Trophoblast cell (in vitro differentiated cells and primary cell): ENCODE results near the gene C19orf85.

ENCODE experiments used
- DNase-seq, 2 donors: peaks; one replicate each; pipeline ENCODE4 v3.0.0-alpha.2; 2016
- H2AFZ ChIP-seq: 2 replicates; pipeline ENCODE4 v1.6.1; 2013; ENCODE audit warnings: low read length, moderate library complexity, mild to moderate bottlenecking; ENCODE audit not compliant: insufficient read depth, poor library complexity
- H2AK5ac ChIP-seq: 2 replicates; pipeline ENCODE4 v1.6.1; 2013; ENCODE audit warnings: mild to moderate bottlenecking, low read length
- H2BK120ac ChIP-seq: 2 replicates; pipeline ENCODE4 v1.6.1; 2013; ENCODE audit warnings: low read length, mild to moderate bottlenecking, moderate library complexity; ENCODE audit not compliant: insufficient read depth, poor library complexity
- H2BK12ac ChIP-seq: 2 replicates; pipeline ENCODE4 v1.6.1; 2013; ENCODE audit warnings: mild to moderate bottlenecking, low read length, moderate library complexity
- H2BK5ac ChIP-seq: 2 replicates; pipeline ENCODE4 v1.6.1; 2013; ENCODE audit warnings: low read length, low read depth, moderate library complexity, mild to moderate bottlenecking; ENCODE audit not compliant: poor library complexity
- H3K14ac ChIP-seq: 2 replicates; pipeline ENCODE4 v1.6.1; 2013; ENCODE audit warnings: mild to moderate bottlenecking, low read length
- H3K18ac ChIP-seq: 2 replicates; pipeline ENCODE4 v1.6.1; 2013; ENCODE audit warnings: mild to moderate bottlenecking, low read length
- H3K23ac ChIP-seq: 2 replicates; pipeline ENCODE4 v1.6.1; 2013; ENCODE audit warnings: low read length
- H3K27ac ChIP-seq: 2 replicates; pipeline ENCODE4 v1.5.1; 2013; ENCODE audit warnings: low read depth, mild to moderate bottlenecking, inconsistent platforms, low read length, moderate library complexity
- H3K27me3 ChIP-seq: 2 replicates; pipeline ENCODE4 v1.6.1; 2013; ENCODE audit warnings: inconsistent platforms, mild to moderate bottlenecking, low read length, moderate library complexity; ENCODE audit not compliant: insufficient read depth
- H3K36me3 ChIP-seq, 2 experiments: 1 replicate in 1 of 2; 2 replicates in 1 of 2; pipeline ENCODE4 v1.6.1; 2013; ENCODE audit warnings: low read length in 2 of 2, mild to moderate bottlenecking in 2 of 2, moderate library complexity in 1 of 2; ENCODE audit not compliant: insufficient read depth in 2 of 2, control insufficient read depth in 1 of 2
- H3K4ac ChIP-seq: 2 replicates; pipeline ENCODE4 v1.6.1; 2013; ENCODE audit warnings: low read depth, mild to moderate bottlenecking, low read length, moderate library complexity
- H3K4me1 ChIP-seq, 2 experiments: 1 replicate in 1 of 2; 2 replicates in 1 of 2; pipeline ENCODE4 v1.6.1; 2013; ENCODE audit warnings: low read length in 2 of 2, mild to moderate bottlenecking in 2 of 2, moderate library complexity in 1 of 2; ENCODE audit not compliant: insufficient read depth in 2 of 2, control insufficient read depth in 1 of 2
- H3K4me2 ChIP-seq: 2 replicates; pipeline ENCODE4 v1.6.1; 2013; ENCODE audit warnings: inconsistent platforms, mild to moderate bottlenecking, low read length, moderate library complexity
- H3K4me3 ChIP-seq: 2 replicates; pipeline ENCODE4 v1.5.1; 2013; ENCODE audit warnings: mild to moderate bottlenecking, low read depth, low read length, inconsistent platforms
- H3K79me1 ChIP-seq: one replicate; pipeline ENCODE4 v1.6.1; 2013; ENCODE audit warnings: low read length
- H3K79me2 ChIP-seq: 2 replicates; pipeline ENCODE4 v1.6.1; 2013; ENCODE audit warnings: low read length, mild to moderate bottlenecking; ENCODE audit not compliant: control insufficient read depth, insufficient read depth, poor library complexity
- H3K9ac ChIP-seq: 2 replicates; pipeline ENCODE4 v1.6.1; 2013; ENCODE audit warnings: mild to moderate bottlenecking, low read length
- H3K9me3 ChIP-seq: 2 replicates; pipeline ENCODE4 v1.6.1; 2013; ENCODE audit warnings: low read depth, mild to moderate bottlenecking, control low read depth, inconsistent platforms, low read length; ENCODE audit not compliant: insufficient read depth
- H4K12ac ChIP-seq: 2 replicates; pipeline ENCODE4 v1.6.1; 2013; ENCODE audit warnings: low read depth, mild to moderate bottlenecking, low read length, moderate library complexity
- H4K8ac ChIP-seq: 2 replicates; pipeline ENCODE4 v1.6.1; 2013; ENCODE audit warnings: low read depth, mild to moderate bottlenecking, low read length, moderate library complexity
- H4K91ac ChIP-seq: one replicate; pipeline ENCODE4 v1.6.1; 2013; ENCODE audit warnings: low read depth, mild to moderate bottlenecking, low read length, moderate library complexity
- WGBS: extraction: QIAGEN DNeasy Blood & Tissue Kit; methylation state at CpG from one replicate; pipeline ENCODE4 v1.1.7; 2013; ENCODE audit warnings: missing lambda C conversion rate; ENCODE audit not compliant: insufficient read length, insufficient coverage; ENCODE audit errors: extremely low coverage; 5-methylcytosine and 5-hydroxymethylcytosine counted together

The C19orf85 gene

DNA sequence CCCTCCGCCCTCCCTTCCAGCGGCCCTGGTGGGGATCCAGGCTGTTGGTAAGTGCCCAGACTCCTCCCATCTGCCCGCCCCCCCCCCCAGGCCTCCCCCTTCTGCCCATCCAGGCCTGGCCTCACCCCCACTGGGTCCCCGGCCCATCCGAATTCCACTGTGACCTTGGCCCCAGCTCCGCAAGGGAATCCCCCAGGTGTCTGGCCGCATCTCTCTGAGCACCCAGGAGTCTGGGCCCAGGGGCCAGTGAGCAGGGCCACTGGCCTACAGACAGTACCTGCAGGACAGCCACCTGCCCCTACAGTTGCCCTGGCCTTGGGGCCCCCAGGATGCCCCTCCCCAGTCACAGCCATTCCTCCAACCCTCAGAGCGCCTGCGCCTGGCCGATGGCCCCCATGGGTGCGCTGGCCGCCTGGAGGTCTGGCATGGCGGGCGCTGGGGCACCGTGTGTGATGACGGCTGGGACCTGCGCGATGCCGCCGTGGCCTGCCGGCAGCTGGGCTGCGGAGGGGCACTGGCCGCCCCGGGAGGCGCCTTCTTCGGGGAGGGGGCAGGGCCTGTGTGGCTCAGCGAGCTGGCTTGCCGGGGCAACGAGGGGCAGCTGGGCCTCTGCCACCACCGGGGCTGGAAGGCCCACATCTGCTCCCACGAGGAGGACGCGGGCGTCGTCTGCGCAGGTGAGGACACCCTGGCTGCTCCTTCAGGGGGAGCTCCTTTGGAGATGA lies 24.6 kb upstream of the C19orf85 start:
- peak overlapping the region; percentile 13 for H4K12ac ChIP-seq
- peak overlapping the region; percentile 84 for H2BK12ac ChIP-seq
- peak overlapping the region; percentile 28 for H2AFZ ChIP-seq
- peaks cover 10 to 13% of the 10 kb centered on the region in 2 experiments for H3K36me3 ChIP-seq
- H3K14ac ChIP-seq, result peak overlapping the region; percentile 67
- H2BK5ac ChIP-seq, result peak overlapping the region; percentile 79
- peak overlapping the region; percentile 66 for H2AK5ac ChIP-seq
- no peak overlapping the region for H3K9ac ChIP-seq
- peak overlapping the region; percentile 97 for H4K91ac ChIP-seq
- H3K9me3 ChIP-seq, result no peaks in the 10 kb centered on the region
- no peak for DNase-seq
- peak overlapping the region; percentile 73 for H2BK120ac ChIP-seq
- H3K27ac ChIP-seq, result peak overlapping the region; percentile 97
- peak overlapping the region; percentile 12 for H3K4ac ChIP-seq
- H3K4me1 ChIP-seq, result peaks cover 48 to 58% of the 10 kb centered on the region in 2 experiments
- H3K27me3 ChIP-seq, result no peaks in the 10 kb centered on the region
- H3K4me2 ChIP-seq, result peak overlapping the region; percentile 53
- no peak overlapping the region for H3K23ac ChIP-seq
- WGBS, result no CpG with 5 or more reads among the region's 36 CpGs
- peak overlapping the region; percentile 79 for H3K18ac ChIP-seq
- peaks cover 24% of the 10 kb centered on the region for H3K79me2 ChIP-seq
- H4K8ac ChIP-seq, result peak overlapping the region; percentile 93
- H3K4me3 ChIP-seq, result peak overlapping the region; percentile 38
- H3K79me1 ChIP-seq, result peaks cover 49% of the 10 kb centered on the region

GRCh38 chr19:55487924-55488687 lies 23.6 kb upstream of the C19orf85 start, which contains the start of gene SSC5D:
Gene SSC5D (plus strand): TSS chr19:55488436. CDS start chr19:55488590, 154 bp downstream.
- Histone ChIP-seq H4K8ac (peak within 1 kb of the TSS; percentile 93), H2BK5ac (peak within 1 kb of the TSS; percentile 95), H3K36me3 (peaks cover 11 to 20% of the 10 kb centered on the region in 2 experiments), H3K4me2 (peak within 1 kb of the TSS; percentile 89), H3K4me3 (peak within 1 kb of the TSS; percentile 46), H4K91ac (peak within 1 kb of the TSS; percentile 97), H3K79me1 (peaks cover 49% of the 10 kb centered on the region), H2BK12ac (peak within 1 kb of the TSS; percentile 84), H3K23ac (no peak within 1 kb of the TSS), H2AFZ (peak within 1 kb of the TSS; percentile 61), H2BK120ac (peak within 1 kb of the TSS; percentile 95), H3K9ac (peak within 1 kb of the TSS; percentile 55), H3K79me2 (peaks cover 24% of the 10 kb centered on the region), H3K4me1 (peaks cover 49 to 57% of the 10 kb centered on the region in 2 experiments), H3K27me3 (no peaks in the 10 kb centered on the region), H2AK5ac (peak within 1 kb of the TSS; percentile 81), H3K27ac (peak within 1 kb of the TSS; percentile 99), H3K18ac (peak within 1 kb of the TSS; percentile 92), H3K9me3 (no peaks in the 10 kb centered on the region), H3K14ac (peak within 1 kb of the TSS; percentile 95), H3K4ac (peak within 1 kb of the TSS; percentile 89), H4K12ac (peak within 1 kb of the TSS; percentile 78)
- no peak for DNase-seq
- WGBS, result no CpG with 5 or more reads among the region's 21 CpGs

DNA sequence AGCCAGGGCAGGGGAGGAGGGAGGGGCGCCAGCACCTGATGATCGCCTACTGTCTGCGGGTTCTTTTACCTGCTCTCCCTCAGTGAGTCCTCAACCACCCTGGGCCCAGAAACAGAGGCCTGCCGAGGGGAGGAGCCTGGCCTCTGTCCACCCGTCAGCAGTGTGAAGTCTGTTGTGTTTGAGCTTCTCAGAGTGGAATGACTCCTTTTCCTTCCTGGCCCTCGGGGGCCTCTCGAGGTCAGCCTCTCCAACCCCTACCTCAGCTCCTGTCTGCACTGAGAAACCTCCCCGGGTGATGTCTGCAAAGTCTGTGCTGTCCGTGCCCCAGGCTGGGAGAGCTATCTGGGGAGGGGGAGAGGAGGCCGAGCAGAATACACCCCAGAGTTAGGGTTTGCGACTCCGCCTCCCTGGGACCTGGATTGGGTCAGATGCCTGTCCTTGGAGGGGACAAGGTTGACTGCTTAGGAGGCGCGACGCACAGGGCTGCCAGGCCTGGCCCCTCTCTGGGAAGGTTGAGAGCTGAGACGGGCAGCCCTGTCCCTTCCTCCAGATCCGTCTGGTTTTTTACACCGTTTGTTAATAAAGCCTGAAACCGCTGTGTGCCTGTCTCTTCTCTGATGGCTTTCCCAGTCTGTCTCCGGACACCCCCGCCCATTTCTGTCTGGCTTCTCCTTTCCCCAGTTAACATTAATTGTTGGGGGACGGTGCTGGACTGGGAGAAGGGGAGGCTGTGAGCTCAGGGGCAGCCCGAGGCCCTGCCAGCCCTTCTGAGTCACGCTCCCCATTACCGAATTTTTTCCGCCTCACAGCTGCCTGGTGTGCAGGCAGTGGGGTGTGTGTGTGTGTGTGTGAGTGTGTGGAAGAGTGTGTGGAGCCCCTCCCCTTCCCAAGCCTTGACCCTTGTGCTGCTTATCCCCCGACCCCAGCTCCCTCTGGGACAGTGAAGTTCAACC lies 22.7 kb upstream of the C19orf85 start:
- peak overlapping the region; percentile 95 for H3K14ac ChIP-seq

More for the DNA sequence above, 22.7 kb upstream of the C19orf85 start:
- Histone ChIP-seq H2BK5ac (peak overlapping the region; percentile 94), H3K79me1 (peaks cover 49% of the 10 kb centered on the region), H3K4me2 (peak overlapping the region; percentile 89), H2BK120ac (peak overlapping the region; percentile 95), H3K4me3 (no peak overlapping the region), H4K8ac (peak overlapping the region; percentile 91), H2AFZ (peak overlapping the region; percentile 61), H3K23ac (no peak overlapping the region), H2BK12ac (peak overlapping the region; percentile 81), H3K4me1 (peaks cover 47 to 54% of the 10 kb centered on the region in 2 experiments), H3K27ac (peak overlapping the region; percentile 99), H4K91ac (peak overlapping the region; percentile 99), H3K18ac (peak overlapping the region; percentile 92), H3K36me3 (peaks cover 18 to 27% of the 10 kb centered on the region in 2 experiments), H2AK5ac (peak overlapping the region; percentile 44), H3K9me3 (peaks cover 1% of the 10 kb centered on the region), H4K12ac (peak overlapping the region; percentile 78), H3K4ac (peak overlapping the region; percentile 96), H3K9ac (peak overlapping the region; percentile 39), H3K79me2 (peaks cover 24% of the 10 kb centered on the region), H3K27me3 (no peaks in the 10 kb centered on the region)
- WGBS, result no CpG with 5 or more reads among the region's 27 CpGs
- peak in 1 of 2 donors; percentile 46 for DNase-seq
